Mammary epithelial cell (primary cell): ENCODE data around the gene HOMER2.

Experiments used
- EZH2 ChIP-seq: IDR thresholded peaks from 2 replicates; pipeline ENCODE4 v1.6.1; 2012; ENCODE audit warnings: low read length, inconsistent platforms, borderline replicate concordance
- TF ChIP-seq, protein P1 (sequence below), 2 donors: IDR thresholded peaks in 1 of 2; conservative IDR thresholded peaks in 1 of 2; 2 replicates each; pipeline ENCODE4 v1.5.1; 2011 to 2012; ENCODE audit warnings: inconsistent platforms in 2 of 2, low read length in 2 of 2, mild to moderate bottlenecking in 2 of 2, control low read depth in 1 of 2, low read depth in 1 of 2; ENCODE audit not compliant: insufficient read depth in 1 of 2; ENCODE audit errors: extremely low read depth in 1 of 2

DNA sequence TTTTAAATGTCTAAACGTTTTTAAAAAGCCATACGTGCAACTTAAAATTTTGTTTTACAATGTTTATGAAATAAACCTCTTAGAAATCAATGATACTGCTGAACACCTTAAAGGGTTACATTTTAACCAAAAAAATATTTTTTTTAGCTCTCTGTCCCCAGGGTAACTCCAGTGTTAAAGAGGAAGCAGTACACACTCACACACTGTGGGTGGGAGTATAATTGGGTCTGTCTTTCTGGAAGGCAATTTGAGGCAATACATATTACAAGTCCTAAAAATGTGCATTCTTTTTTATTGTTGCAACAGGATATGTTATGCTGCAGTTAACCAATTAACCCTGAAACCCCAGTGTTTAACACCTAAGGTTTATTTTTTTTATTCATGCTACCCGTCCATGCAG, 109.0 kb downstream of the HOMER2 start:
- TF ChIP-seq, protein P1, sequence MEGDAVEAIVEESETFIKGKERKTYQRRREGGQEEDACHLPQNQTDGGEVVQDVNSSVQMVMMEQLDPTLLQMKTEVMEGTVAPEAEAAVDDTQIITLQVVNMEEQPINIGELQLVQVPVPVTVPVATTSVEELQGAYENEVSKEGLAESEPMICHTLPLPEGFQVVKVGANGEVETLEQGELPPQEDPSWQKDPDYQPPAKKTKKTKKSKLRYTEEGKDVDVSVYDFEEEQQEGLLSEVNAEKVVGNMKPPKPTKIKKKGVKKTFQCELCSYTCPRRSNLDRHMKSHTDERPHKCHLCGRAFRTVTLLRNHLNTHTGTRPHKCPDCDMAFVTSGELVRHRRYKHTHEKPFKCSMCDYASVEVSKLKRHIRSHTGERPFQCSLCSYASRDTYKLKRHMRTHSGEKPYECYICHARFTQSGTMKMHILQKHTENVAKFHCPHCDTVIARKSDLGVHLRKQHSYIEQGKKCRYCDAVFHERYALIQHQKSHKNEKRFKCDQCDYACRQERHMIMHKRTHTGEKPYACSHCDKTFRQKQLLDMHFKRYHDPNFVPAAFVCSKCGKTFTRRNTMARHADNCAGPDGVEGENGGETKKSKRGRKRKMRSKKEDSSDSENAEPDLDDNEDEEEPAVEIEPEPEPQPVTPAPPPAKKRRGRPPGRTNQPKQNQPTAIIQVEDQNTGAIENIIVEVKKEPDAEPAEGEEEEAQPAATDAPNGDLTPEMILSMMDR (conservative IDR thresholded peaks at IDR 0.05 in 1 of 2, IDR thresholded peaks at IDR 0.05 in 1 of 2; ENCODE audit: extremely low read depth in 1 of 2, insufficient read depth in 1 of 2, low read depth in 1 of 2, low read length in 2 of 2), result no peak
- TF ChIP-seq EZH2, result no peak
